ENCODE results near the gene PRPF18. TPM values are rescaled to one million over a fixed set of nuclear protein-coding genes. Genes with fewer than 3 reads are reported as not detected.

PRPF18 gene
- total RNA-seq, 1 donor from 2014 or later: 22.5 TPM

- intact Hi-C loops (cut with DNase I): no loop called here
- ATAC-seq: no peak
- H3K4me1 ChIP-seq: peaks cover 18% of the 10 kb centered on the region
Observed at GRCh38 chr10:13590886-13591285, 4.1 kb downstream of the PRPF18 start.

GRCh38 chr10:13592306-13592705 is 5.5 kb downstream of the PRPF18 start:
- H3K9me3 ChIP-seq: no peaks in the 10 kb centered on the region
- H3K27me3 ChIP-seq (ENCODE audit: low read depth): no peaks in the 10 kb centered on the region
- peaks cover 24% of the 10 kb centered on the region for H3K36me3 ChIP-seq
- no peak for TF ChIP-seq CTCF (IDR thresholded peaks at IDR 0.05)
- intact Hi-C loops (cut with DNase I): no loop called here
- no peak for ATAC-seq
- DNase-seq: no peak
- no peak overlapping the region for H3K27ac ChIP-seq
- H3K4me3 ChIP-seq: no peak overlapping the region
- H3K4me1 ChIP-seq: peaks cover 18% of the 10 kb centered on the region

More at GRCh38 chr10:13590886-13591285, 4.1 kb downstream of the PRPF18 start:
- H3K9me3 ChIP-seq: no peaks in the 10 kb centered on the region
- no peak overlapping the region for H3K27ac ChIP-seq
- no peak for DNase-seq
- no peak for TF ChIP-seq CTCF (IDR thresholded peaks at IDR 0.05)
- H3K36me3 ChIP-seq: peaks cover 24% of the 10 kb centered on the region
- no peak overlapping the region for H3K4me3 ChIP-seq
- no peaks in the 10 kb centered on the region for H3K27me3 ChIP-seq (ENCODE audit: low read depth)

DNA sequence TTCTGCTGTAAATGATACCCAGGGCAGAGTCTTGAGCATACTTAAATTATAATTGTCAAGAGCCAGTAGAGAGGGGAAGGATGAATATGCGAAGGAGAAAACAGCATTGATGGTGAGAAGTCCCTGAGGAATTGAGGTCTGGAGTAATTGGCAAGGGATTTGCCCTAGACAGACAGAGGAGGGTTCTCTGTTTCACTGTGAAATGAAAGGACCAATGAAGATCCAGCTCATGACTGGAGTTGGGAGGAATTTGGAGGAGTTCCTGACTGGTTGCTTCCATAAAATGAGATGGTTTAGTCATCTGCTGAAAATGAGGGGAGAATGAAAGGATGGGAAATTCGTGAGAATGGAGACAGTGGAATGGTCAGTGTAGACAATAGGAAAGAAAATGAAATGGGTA is 6.8 kb downstream of the PRPF18 start:
- DNase-seq (no peak), ATAC-seq (no peak)
- no peak overlapping the region for H3K4me3 ChIP-seq
- intact Hi-C loops (cut with DNase I): no loop called here
- peaks cover 7% of the 10 kb centered on the region for H3K4me1 ChIP-seq
- peaks cover 24% of the 10 kb centered on the region for H3K36me3 ChIP-seq
- H3K27me3 ChIP-seq (ENCODE audit: low read depth): no peaks in the 10 kb centered on the region
- H3K27ac ChIP-seq: no peak overlapping the region
- TF ChIP-seq CTCF (IDR thresholded peaks at IDR 0.05): no peak
- no peaks in the 10 kb centered on the region for H3K9me3 ChIP-seq

DNA sequence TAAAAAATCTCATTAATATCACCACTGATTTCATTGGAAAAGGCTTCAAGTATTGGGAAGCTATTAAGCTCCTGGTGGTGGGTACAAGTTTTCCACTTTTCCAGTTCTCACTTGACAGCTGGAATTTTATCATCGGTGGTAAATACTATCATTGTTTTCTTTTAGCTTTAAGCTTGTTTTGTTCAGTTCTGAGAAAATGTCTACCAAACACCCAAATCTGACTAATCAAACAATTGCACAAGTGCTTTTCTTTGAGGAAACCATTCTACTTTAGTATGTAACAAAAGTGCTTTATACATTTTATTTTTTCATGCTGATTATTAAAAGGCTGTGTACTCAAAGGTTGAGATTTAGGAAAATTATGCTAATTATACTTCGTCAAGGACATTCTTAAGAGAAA is 7.9 kb downstream of the PRPF18 start:
- TF ChIP-seq CTCF (IDR thresholded peaks at IDR 0.05): no peak
- ATAC-seq: no peak
- Histone ChIP-seq H3K4me3 (no peak overlapping the region), H3K36me3 (peaks cover 34% of the 10 kb centered on the region), H3K4me1 (peaks cover under 1% of the 10 kb centered on the region), H3K27me3 (ENCODE audit: low read depth) (no peaks in the 10 kb centered on the region), H3K9me3 (no peaks in the 10 kb centered on the region), H3K27ac (no peak overlapping the region)
- intact Hi-C loops (cut with DNase I): no loop called here
- DNase-seq: no peak

GRCh38 chr10:13597909-13598308 is 11.1 kb downstream of the PRPF18 start:
- ATAC-seq: no peak
- no peak for TF ChIP-seq CTCF (IDR thresholded peaks at IDR 0.05)
- Histone ChIP-seq H3K9me3 (no peaks in the 10 kb centered on the region), H3K36me3 (peaks cover 51% of the 10 kb centered on the region), H3K4me3 (no peak overlapping the region), H3K27me3 (ENCODE audit: low read depth) (no peaks in the 10 kb centered on the region), H3K4me1 (no peaks in the 10 kb centered on the region), H3K27ac (no peak overlapping the region)
- no peak for DNase-seq
- intact Hi-C loops (cut with DNase I): no loop called here
